ENCODE data around the gene IL17C. TPM values are rescaled to one million over a fixed set of nuclear protein-coding genes. Genes with fewer than 3 reads are reported as not detected.

IL17C gene
- total RNA-seq, 2 experiments from 2014 or later: 0.22 TPM; not detected in 1

DNA sequence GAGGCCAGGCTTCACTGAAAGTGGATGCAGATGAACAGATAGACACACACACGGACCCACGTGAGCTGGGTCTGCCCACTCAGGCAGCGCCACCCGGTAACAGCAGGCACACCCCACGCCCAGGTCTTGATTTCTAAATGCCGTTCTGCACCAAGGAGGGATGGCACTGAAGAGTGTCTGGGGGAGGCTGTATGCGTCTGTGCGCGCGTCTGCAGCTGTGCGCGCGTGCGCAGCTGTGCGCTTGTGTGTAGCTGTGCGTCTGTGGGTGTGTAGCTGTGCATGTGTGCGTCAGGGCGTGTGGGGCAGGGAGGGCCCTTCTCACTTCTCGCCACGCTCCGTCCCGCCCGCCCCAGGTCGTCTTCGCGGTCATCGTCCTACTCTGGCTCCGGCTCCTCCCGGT lies 15.5 kb upstream of the IL17C start:
- DNase-seq: no peak
- CTCF ChIA-PET: no interaction called here
- H3K27me3 Mint-ChIP-seq: no peaks in the 10 kb centered on the region
- POLR2A ChIA-PET: no interaction called here
- no peak overlapping the region for H3K4me3 Mint-ChIP-seq
- peaks cover 30% of the 10 kb centered on the region for H3K36me3 Mint-ChIP-seq
- H3K9me3 Mint-ChIP-seq: no peaks in the 10 kb centered on the region
- peaks cover 35% of the 10 kb centered on the region for H3K4me1 Mint-ChIP-seq (ENCODE audit: low read depth)
- intact Hi-C loops (cut with micrococcal nuclease): no loop called here
- no peak overlapping the region for H3K27ac Mint-ChIP-seq

DNA sequence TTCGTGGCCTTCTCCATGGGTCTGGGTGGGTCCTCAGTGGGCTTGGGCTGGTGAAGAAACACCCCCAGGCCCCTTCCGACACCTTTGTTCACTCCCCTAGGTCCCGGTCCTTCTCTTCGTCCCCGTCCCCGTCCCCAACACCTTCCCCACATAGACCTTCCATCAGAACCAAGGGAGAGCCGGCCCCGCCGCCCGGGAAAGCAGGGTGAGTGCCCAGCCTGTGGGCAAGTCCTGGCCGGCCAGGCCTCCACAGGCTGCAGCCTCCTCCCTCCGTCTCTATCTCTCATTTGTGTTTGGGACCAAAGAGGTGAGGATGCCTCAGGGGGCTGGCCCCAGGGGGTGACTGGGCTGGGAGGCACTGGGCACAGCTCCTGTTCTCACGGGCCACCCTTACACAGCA lies 14.5 kb upstream of the IL17C start:
- H3K4me1 Mint-ChIP-seq (ENCODE audit: low read depth): peaks cover 29% of the 10 kb centered on the region
- intact Hi-C loops (cut with micrococcal nuclease): no loop called here
- no peak overlapping the region for H3K4me3 Mint-ChIP-seq
- ChIA-PET POLR2A (no interaction called here), CTCF (no interaction called here)
- no peaks in the 10 kb centered on the region for H3K27me3 Mint-ChIP-seq
- H3K36me3 Mint-ChIP-seq: peaks cover 34% of the 10 kb centered on the region
- DNase-seq: no peak
- H3K9me3 Mint-ChIP-seq: no peaks in the 10 kb centered on the region
- H3K27ac Mint-ChIP-seq: no peak overlapping the region

DNA sequence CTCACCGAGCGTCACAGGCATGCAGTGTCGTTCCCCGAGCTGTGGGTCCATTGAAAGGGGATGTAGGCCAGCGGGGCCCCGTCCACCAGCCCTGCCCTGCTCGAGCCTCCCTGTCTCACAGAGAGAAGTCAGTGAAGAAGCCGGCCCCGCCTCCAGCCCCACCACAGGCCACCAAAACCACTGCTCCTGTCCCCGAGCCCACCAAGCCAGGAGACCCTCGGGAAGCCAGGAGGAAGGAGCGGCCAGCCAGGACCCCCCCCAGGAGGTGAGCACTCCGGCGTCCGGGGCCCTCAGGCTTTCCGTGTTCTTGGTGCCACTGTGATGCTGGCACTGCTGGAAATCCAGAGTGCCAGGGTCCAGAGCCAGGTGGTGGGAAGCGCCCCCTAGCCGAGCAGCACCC lies 13.9 kb upstream of the IL17C start:
- Mint-ChIP-seq H3K4me3 (no peak overlapping the region), H3K4me1 (ENCODE audit: low read depth) (peaks cover 22% of the 10 kb centered on the region), H3K9me3 (no peaks in the 10 kb centered on the region), H3K27ac (no peak overlapping the region), H3K27me3 (no peaks in the 10 kb centered on the region), H3K36me3 (peaks cover 35% of the 10 kb centered on the region)
- POLR2A ChIA-PET: no interaction called here
- no peak for DNase-seq
- CTCF ChIA-PET: no interaction called here
- intact Hi-C loops (cut with micrococcal nuclease): no loop called here

DNA sequence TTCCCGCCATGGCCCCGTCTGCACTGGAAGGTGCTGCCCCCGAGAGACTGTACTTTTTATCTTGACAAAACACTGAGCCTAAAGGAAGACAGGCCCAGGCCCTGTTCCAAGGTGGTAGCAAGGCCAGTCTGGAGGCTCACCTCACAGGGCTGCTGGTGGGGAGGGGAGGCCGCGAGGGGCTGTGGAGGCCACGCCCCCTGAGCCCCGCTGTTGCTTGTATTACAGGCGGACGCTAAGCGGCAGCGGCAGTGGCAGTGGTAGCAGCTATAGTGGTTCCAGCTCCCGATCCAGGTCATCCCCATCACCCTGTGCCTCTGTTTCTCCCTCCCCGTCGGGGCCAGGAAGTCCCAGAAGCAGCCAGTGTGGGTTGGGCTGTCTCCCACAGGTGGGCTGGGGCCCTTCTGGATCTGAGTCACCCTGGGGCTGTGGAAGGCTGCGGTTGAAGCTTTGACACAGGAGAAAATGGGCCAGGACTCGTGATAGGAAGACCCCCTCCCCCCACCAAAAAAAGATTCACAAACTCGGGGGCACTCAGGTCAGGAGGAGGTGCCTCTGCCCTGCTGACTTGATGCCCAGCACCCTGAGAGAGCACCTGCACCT lies 13.3 kb upstream of the IL17C start:
- POLR2A ChIA-PET: interaction anchor here (0.6 kb wide), 1 partner anchor 180 kb away, joined by 3 read pairs; no protein-coding TSS in a partner anchor
- intact Hi-C loops (cut with micrococcal nuclease): no loop called here
- H3K9me3 Mint-ChIP-seq: no peaks in the 10 kb centered on the region
- CTCF ChIA-PET: no interaction called here
- no peak overlapping the region for H3K4me3 Mint-ChIP-seq
- H3K27me3 Mint-ChIP-seq: no peaks in the 10 kb centered on the region
- H3K27ac Mint-ChIP-seq: no peak overlapping the region
- peaks cover 39% of the 10 kb centered on the region for H3K36me3 Mint-ChIP-seq
- H3K4me1 Mint-ChIP-seq (ENCODE audit: low read depth): peaks cover 16% of the 10 kb centered on the region
- DNase-seq: peak; percentile 62

DNA sequence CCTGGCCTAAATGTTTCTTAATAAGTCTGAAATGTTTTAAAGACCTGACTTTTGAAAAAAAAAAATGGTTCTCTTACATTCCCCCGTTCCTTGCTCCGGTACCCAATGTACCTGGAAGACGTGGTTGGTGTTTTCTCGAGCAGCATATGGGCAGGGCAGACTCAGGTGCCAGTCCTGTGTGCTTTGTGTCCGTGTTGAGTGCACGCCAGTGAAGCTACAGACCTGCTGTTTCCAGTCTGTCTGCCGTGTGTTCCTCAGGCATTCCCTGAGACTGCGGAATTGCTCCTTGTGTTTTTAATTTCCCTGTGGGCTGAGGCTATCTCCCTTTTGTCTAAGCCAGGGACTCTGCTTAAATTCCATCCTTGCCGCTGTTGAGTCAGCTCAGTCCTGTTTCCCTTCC lies 11.7 kb upstream of the IL17C start:
- H3K27me3 Mint-ChIP-seq: no peaks in the 10 kb centered on the region
- CTCF ChIA-PET: no interaction called here
- POLR2A ChIA-PET: no interaction called here
- H3K36me3 Mint-ChIP-seq: peaks cover 43% of the 10 kb centered on the region
- no peak for DNase-seq
- no peak overlapping the region for H3K27ac Mint-ChIP-seq
- H3K9me3 Mint-ChIP-seq: no peaks in the 10 kb centered on the region
- peaks cover 7% of the 10 kb centered on the region for H3K4me1 Mint-ChIP-seq (ENCODE audit: low read depth)
- intact Hi-C loops (cut with micrococcal nuclease): no loop called here
- no peak overlapping the region for H3K4me3 Mint-ChIP-seq

DNA sequence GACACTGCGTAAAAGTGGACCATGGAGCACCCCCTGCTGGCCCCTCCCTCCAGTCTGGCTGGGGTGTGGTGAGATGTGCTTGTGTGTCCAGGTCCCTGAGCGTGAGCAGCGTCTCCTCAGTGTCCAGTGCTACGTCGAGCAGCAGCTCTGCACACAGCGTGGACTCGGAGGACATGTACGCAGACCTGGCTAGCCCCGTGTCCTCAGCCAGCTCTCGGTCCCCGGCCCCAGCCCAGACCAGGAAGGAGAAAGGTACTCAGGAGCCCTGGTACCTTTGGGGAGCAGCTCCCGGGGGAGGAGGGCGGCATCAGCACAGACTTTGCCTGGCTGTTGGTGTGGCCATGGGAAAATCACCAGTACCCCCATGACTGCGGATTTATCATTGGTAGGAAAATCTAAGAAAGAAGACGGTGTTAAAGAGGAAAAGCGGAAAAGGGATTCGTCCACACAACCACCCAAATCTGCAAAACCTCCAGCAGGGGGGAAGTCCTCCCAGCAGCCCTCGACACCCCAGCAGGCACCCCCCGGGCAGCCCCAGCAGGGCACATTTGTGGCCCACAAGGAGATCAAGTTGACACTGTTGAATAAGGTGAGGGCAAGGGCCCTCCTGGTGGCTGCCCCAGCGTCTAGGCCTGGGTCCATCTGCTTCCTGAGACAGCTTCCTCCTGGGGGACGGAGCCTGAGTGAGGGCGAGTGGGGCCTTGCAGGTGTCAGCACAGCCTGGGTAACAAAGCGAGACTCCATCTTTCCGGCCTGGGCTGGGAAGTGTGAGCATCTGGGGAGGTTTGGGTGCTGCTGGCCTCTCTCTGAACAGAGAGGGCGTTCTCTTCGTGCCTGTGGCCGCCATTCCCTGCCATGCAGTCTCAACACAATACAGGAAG lies 10.6 kb upstream of the IL17C start:
- POLR2A ChIA-PET: no interaction called here

DNA sequence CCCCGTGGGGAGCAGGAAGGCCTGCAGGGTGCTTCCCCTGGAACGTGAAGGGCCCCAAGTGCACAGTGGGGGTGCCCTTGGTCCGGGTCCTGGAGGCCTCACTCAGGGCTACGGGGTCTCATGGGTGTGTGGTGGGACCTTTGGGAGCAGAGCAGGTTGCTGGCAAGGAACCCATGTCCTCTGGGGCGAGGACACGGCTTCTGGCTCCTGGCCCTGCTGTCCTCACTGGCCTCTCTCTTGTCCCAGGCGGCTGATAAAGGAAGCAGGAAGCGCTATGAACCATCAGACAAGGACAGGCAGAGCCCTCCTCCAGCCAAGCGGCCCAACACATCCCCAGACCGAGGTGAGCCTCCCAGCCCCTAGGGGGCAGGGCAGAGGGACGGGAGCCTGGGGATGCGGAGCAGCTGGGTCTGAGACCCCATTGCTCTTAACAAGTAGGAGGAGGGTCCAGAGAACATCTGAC lies 9.8 kb upstream of the IL17C start:
- Mint-ChIP-seq H3K27me3 (no peaks in the 10 kb centered on the region), H3K27ac (no peak overlapping the region), H3K36me3 (peaks cover 32% of the 10 kb centered on the region), H3K9me3 (no peaks in the 10 kb centered on the region), H3K4me1 (ENCODE audit: low read depth) (peaks cover 17% of the 10 kb centered on the region), H3K4me3 (no peak overlapping the region)
- ChIA-PET CTCF (interaction anchor here (0.9 to 1.2 kb wide), 3 partner anchors 9 to 152 kb away, joined by 3 to 5 read pairs (median 4); partner anchors contain the start of gene ZC3H18), POLR2A (no interaction called here)
- intact Hi-C loops (cut with micrococcal nuclease): no loop called here
- no peak for DNase-seq

More for the DNA sequence above, 10.6 kb upstream of the IL17C start:
- H3K36me3 Mint-ChIP-seq: peaks cover 39% of the 10 kb centered on the region
- DNase-seq: no peak
- CTCF ChIA-PET: no interaction called here
- no peak overlapping the region for H3K27ac Mint-ChIP-seq
- intact Hi-C loops (cut with micrococcal nuclease): no loop called here
- no peaks in the 10 kb centered on the region for H3K27me3 Mint-ChIP-seq
- H3K4me1 Mint-ChIP-seq (ENCODE audit: low read depth): peaks cover 12% of the 10 kb centered on the region
- H3K9me3 Mint-ChIP-seq: no peaks in the 10 kb centered on the region
- no peak overlapping the region for H3K4me3 Mint-ChIP-seq

DNA sequence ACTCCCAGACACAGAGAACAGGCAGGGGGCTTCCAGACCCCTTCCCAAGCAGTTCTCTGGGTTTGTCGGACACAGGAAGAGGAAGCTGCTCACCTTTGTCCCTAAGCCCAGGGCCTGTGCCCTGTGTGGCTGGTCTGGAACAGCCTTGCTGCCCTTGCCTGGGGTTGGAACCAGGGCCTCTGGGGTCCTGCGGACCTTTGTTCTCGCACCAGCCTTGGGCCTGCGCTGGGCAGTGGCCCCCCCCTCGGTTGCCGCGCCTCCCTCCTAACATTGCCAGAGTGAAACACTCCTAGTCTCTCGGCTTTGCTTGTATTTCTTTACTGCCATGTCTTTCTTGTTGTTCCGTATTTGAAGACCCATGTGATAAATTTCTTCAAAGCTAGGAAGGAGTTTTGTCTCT lies 8.5 kb upstream of the IL17C start:
- H3K36me3 Mint-ChIP-seq: peaks cover 27% of the 10 kb centered on the region
- no peak overlapping the region for H3K4me3 Mint-ChIP-seq
- POLR2A ChIA-PET: interaction anchor here (0.9 kb wide), 1 partner anchor 10 kb away, joined by 3 read pairs; no protein-coding TSS in a partner anchor
- DNase-seq: no peak
- no peak overlapping the region for H3K27ac Mint-ChIP-seq
- no peaks in the 10 kb centered on the region for H3K9me3 Mint-ChIP-seq
- no peaks in the 10 kb centered on the region for H3K27me3 Mint-ChIP-seq
- intact Hi-C loops (cut with micrococcal nuclease): loop anchor here (5.0 to 10.0 kb wide), 2 partner anchors 38 to 55 kb away; partner anchors contain the start of gene SNAI3
- CTCF ChIA-PET: interaction anchor here (0.7 kb wide), 1 partner anchor 58 kb away, joined by 3 read pairs; no protein-coding TSS in a partner anchor
- H3K4me1 Mint-ChIP-seq (ENCODE audit: low read depth): peaks cover 21% of the 10 kb centered on the region

DNA sequence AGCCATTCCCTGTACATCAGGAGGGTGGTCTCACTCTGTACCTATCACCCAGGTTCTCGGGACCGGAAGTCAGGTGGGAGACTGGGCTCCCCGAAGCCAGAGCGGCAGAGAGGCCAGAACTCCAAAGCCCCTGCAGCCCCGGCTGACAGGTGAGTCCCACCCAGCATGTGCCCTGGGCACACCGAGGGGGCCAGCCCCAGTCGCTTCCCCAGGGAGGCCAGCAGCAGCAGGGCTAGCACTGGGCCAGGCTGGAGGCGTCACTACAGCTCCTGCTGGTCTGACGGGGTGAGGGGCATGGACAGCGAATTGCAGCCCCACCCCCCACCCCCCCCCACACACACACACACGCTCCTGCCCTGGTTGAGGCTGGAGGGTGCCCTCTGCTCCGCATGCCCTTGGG lies 7.9 kb upstream of the IL17C start:
- DNase-seq: no peak
- Mint-ChIP-seq H3K36me3 (peaks cover 25% of the 10 kb centered on the region), H3K27ac (no peak overlapping the region), H3K4me3 (no peak overlapping the region), H3K9me3 (no peaks in the 10 kb centered on the region), H3K4me1 (ENCODE audit: low read depth) (peaks cover 22% of the 10 kb centered on the region), H3K27me3 (peaks cover 3% of the 10 kb centered on the region)
- POLR2A ChIA-PET: no interaction called here
- CTCF ChIA-PET: no interaction called here
- intact Hi-C loops (cut with micrococcal nuclease): loop anchor here (5.0 to 10.0 kb wide), 2 partner anchors 38 to 54 kb away; partner anchors contain the start of gene SNAI3

DNA sequence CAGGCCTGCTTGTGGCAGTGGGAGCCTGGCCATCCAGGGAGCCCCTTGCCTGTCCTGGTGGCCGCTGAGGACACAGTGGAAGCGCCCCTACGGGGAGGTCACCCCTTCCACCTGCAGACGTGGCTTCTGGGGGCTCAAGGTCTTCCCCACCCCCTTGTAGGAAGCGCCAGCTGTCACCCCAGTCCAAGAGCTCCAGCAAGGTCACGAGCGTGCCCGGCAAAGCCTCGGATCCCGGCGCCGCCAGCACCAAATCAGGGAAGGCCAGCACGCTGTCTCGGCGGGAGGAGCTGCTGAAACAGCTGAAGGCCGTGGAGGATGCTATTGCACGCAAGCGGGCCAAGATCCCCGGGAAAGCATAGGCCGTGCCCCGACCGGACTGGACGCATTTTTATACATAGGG lies 7.4 kb upstream of the IL17C start:
- Mint-ChIP-seq H3K9me3 (no peaks in the 10 kb centered on the region), H3K27me3 (peaks cover 5% of the 10 kb centered on the region), H3K4me3 (no peak overlapping the region), H3K27ac (no peak overlapping the region), H3K4me1 (ENCODE audit: low read depth) (peaks cover 23% of the 10 kb centered on the region), H3K36me3 (peaks cover 23% of the 10 kb centered on the region)
- POLR2A ChIA-PET: no interaction called here
- intact Hi-C loops (cut with micrococcal nuclease): loop anchor here (5.0 to 10.0 kb wide), 2 partner anchors 39 to 54 kb away; partner anchors contain the start of gene SNAI3
- no peak for DNase-seq
- CTCF ChIA-PET: no interaction called here

DNA sequence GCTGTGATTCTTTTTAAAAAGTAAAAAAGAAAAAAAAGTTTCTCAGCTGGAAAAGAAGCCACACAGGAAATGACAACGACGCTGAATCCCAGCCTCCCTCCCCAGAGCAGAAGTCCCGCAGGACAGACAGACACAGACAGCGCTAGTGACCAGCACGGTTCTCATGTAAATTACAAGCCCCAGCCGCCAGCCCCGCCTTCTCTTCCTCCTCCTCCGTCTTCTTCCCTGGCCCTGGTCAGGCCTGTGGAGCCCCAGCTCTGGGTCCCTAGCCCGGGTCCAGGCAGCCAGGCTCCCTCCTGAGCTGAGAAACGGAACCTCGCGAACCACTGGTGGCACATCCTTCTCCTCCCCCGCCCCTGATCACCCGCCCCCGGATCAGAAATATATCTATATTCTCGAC lies 7.0 kb upstream of the IL17C start:
- intact Hi-C loops (cut with micrococcal nuclease): loop anchor here (5.0 to 10.0 kb wide), 2 partner anchors 39 to 53 kb away; partner anchors contain the start of gene SNAI3
- Mint-ChIP-seq H3K4me1 (ENCODE audit: low read depth) (peaks cover 28% of the 10 kb centered on the region), H3K4me3 (no peak overlapping the region), H3K36me3 (peaks cover 23% of the 10 kb centered on the region), H3K9me3 (no peaks in the 10 kb centered on the region), H3K27ac (no peak overlapping the region), H3K27me3 (peaks cover 5% of the 10 kb centered on the region)
- ChIA-PET POLR2A (no interaction called here), CTCF (interaction anchor here (2.8 kb wide), 1 partner anchor 11 kb away, joined by 14 read pairs; no protein-coding TSS in a partner anchor)
- no peak for DNase-seq

DNA sequence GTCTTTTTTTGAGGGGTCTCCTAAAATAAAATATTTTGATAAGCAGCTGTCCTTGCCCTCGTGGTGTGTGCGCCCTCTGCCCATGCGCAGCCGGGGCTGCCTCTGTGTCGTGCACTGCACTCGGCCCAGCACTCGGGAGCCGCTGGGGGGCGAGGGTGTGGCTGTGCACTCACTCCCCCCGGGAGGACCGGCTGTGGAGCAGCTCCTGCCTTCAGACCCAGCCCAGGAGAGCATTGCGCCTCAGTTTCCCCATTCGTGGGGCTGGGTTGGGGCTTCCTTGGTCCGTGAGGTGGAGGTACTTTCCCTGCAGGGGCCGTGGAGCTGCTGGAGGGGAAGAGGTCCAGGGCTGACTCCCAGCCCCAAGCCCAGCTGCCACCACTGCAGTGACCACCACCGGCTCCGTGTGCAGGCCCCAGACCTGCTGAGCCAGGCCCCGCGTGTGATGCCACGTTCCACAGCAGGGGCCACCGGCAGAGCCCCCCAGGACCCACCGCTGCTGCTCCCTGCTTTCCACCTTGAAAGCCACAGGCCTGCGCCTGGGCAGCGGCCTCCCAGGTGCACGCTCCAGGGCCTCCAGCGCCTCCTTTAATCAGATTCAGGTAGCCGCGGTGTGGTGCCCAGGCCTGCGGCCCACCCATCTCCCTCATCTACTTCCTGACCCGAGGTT lies 6.3 kb upstream of the IL17C start:
- no peak overlapping the region for H3K4me3 Mint-ChIP-seq
- peaks cover under 1% of the 10 kb centered on the region for H3K9me3 Mint-ChIP-seq
- peaks cover 6% of the 10 kb centered on the region for H3K27me3 Mint-ChIP-seq
- H3K4me1 Mint-ChIP-seq (ENCODE audit: low read depth): peaks cover 30% of the 10 kb centered on the region
- DNase-seq: no peak
- H3K27ac Mint-ChIP-seq: no peak overlapping the region
- CTCF ChIA-PET: interaction anchor here (1.5 to 2.8 kb wide), 3 partner anchors 12 to 75 kb away, joined by 3 to 14 read pairs (median 5); no protein-coding TSS in a partner anchor
- H3K36me3 Mint-ChIP-seq: peaks cover 19% of the 10 kb centered on the region
- POLR2A ChIA-PET: interaction anchor here (1.5 kb wide), 1 partner anchor 18 kb away, joined by 6 read pairs; no protein-coding TSS in a partner anchor
- intact Hi-C loops (cut with micrococcal nuclease): loop anchor here (5.0 to 10.0 kb wide), 2 partner anchors 40 to 53 kb away; partner anchors contain the start of gene SNAI3
